HCT116 (cell line): Measurements from ENCODE around the gene TBX3. TPM values are rescaled to one million over a fixed set of nuclear protein-coding genes. Genes with fewer than 3 reads are reported as not detected.

Experiments
- ATAC-seq: fragments of 200-7000 bp; cut with Tn5 transposase; 2 replicates; pipeline ENCODE4 v1.9.1; 2020; ENCODE audit warnings: mild to moderate bottlenecking, moderate library complexity
- BruUV-seq: library from RNA; stranded (reverse); fragments of 400-500 nt; replicated peaks from 2 replicates; lab custom pipeline; 2021; lab: Mats Ljungman, UMichigan
- CTCF ChIA-PET: fragments of 300-600 bp; sonication (Branson Sonifier 250); formaldehyde crosslinking; loops from one replicate; lab custom pipeline; 2021; ENCODE audit warnings: antibody characterized with exemption; lab: Charles Lee
- POLR2A ChIA-PET: fragments of 300-600, 350-600 bp; sonication (Branson Sonifier 250); formaldehyde crosslinking; loops from one replicate; lab custom pipeline; 2021; ENCODE audit warnings: antibody characterized with exemption; lab: Charles Lee
- RAD21 ChIA-PET, 2 experiments: fragments of 300-600 bp; sonication (Branson Sonifier 250); formaldehyde crosslinking; loops; one replicate each; lab custom pipeline; 2023; ENCODE audit warnings: low total read pairs in 2 of 2; ENCODE audit not compliant: uncharacterized antibody in 2 of 2, unreplicated experiment in 2 of 2, low non-redundant PET in 1 of 2; lab: Charles Lee
- DNase-seq: peaks from one replicate; pipeline ENCODE4 v3.0.0-alpha.2; 2010; ENCODE audit warnings: low read depth, low spot score
- H2AFZ ChIP-seq: fragments of 200-600 bp; shearing (Covaris generic), sonication (generic); 2 replicates; pipeline ENCODE4 v1.6.1; 2017; ENCODE audit warnings: low read depth, mixed run types, mixed read lengths, antibody characterized with exemption, low read length; ENCODE audit not compliant: poor library complexity, severe bottlenecking
- H3K27ac ChIP-seq: 2 replicates; pipeline ENCODE4 v1.5.1; 2012; ENCODE audit warnings: low read depth, low read length
- H3K27me3 ChIP-seq: fragments of 200-600 bp; sonication (generic); 2 replicates; pipeline ENCODE4 v1.6.1; 2016; ENCODE audit warnings: mixed run types, low read length, mixed read lengths; ENCODE audit not compliant: insufficient read depth
- H3K36me3 ChIP-seq, 2 experiments: fragments of 200-500 bp in 1 of 2; fragments of 200-600 bp in 1 of 2; sonication (Bioruptor generic) in 1 of 2; sonication (generic) in 1 of 2; 2 replicates each; pipeline versions ENCODE4 v1.5.1 to v1.6.1; 2014 to 2016; ENCODE audit warnings: low read length in 2 of 2, inconsistent platforms in 1 of 2, mixed read lengths in 1 of 2, mixed run types in 1 of 2; ENCODE audit not compliant: insufficient read depth in 2 of 2, control insufficient read depth in 1 of 2
- H3K4me1 ChIP-seq, 2 experiments: fragments of 200-600 bp in 1 of 2; sonication (generic) in 1 of 2; 2 replicates each; pipeline versions ENCODE4 v1.5.1 to v1.6.1; 2012 to 2017; ENCODE audit warnings: low read length in 2 of 2, inconsistent platforms in 1 of 2, mild to moderate bottlenecking in 1 of 2, mixed read lengths in 1 of 2, mixed run types in 1 of 2, moderate library complexity in 1 of 2; ENCODE audit not compliant: insufficient read depth in 2 of 2, control insufficient read depth in 1 of 2
- H3K4me2 ChIP-seq: fragments of 200-600 bp; sonication (generic); 2 replicates; pipeline ENCODE4 v1.6.1; 2017; ENCODE audit warnings: mixed run types, low read length, mixed read lengths
- H3K4me3 ChIP-seq, 2 experiments: fragments of 200-600 bp in 1 of 2; sonication (generic) in 1 of 2; replicated peaks in 1 of 2; 2 replicates each; pipeline ENCODE4 v1.5.1; 2011 to 2016; ENCODE audit warnings: low read length in 2 of 2, control low read depth in 1 of 2, low read depth in 1 of 2, mild to moderate bottlenecking in 1 of 2, mixed read lengths in 1 of 2, mixed run types in 1 of 2
- H3K79me2 ChIP-seq: fragments of 200-600 bp; sonication (generic); 2 replicates; pipeline ENCODE4 v1.6.1; 2017; ENCODE audit warnings: mild to moderate bottlenecking, mixed run types, low read length, moderate library complexity, mixed read lengths; ENCODE audit not compliant: insufficient read depth
- H3K9ac ChIP-seq: fragments of 200-600 bp; sonication (generic); 2 replicates; pipeline ENCODE4 v1.6.1; 2016; ENCODE audit warnings: low read length, mixed read lengths
- H3K9me2 ChIP-seq: fragments of 200-600 bp; sonication (generic), shearing (Covaris generic); 2 replicates; pipeline ENCODE4 v1.6.1; 2017; ENCODE audit warnings: mixed run types, mild to moderate bottlenecking, moderate library complexity; ENCODE audit not compliant: insufficient read depth
- H3K9me3 ChIP-seq, 2 experiments: fragments of 200-500 bp in 1 of 2; fragments of 200-600 bp in 1 of 2; sonication (Bioruptor generic) in 1 of 2; sonication (generic) in 1 of 2; 2 replicates each; pipeline ENCODE4 v1.6.1; 2014 to 2017; ENCODE audit warnings: low read length in 2 of 2, mixed read lengths in 2 of 2, inconsistent platforms in 1 of 2, low read depth in 1 of 2, mild to moderate bottlenecking in 1 of 2, mixed run types in 1 of 2, moderate library complexity in 1 of 2; ENCODE audit not compliant: control insufficient read depth in 1 of 2, insufficient read depth in 1 of 2
- H4K20me1 ChIP-seq: fragments of 200-600 bp; sonication (generic), shearing (Covaris generic); 2 replicates; pipeline ENCODE4 v1.6.1; 2017; ENCODE audit warnings: mixed run types, mild to moderate bottlenecking, moderate library complexity; ENCODE audit not compliant: insufficient read depth
- CBX3 ChIP-seq: IDR thresholded peaks from 2 replicates; pipeline ENCODE4 v1.6.1; 2012; ENCODE audit warnings: low read depth
- CEBPB ChIP-seq: IDR thresholded peaks from 2 replicates; pipeline ENCODE4 v1.6.1; 2012; ENCODE audit warnings: low read depth
- ELF1 ChIP-seq: IDR thresholded peaks from 2 replicates; pipeline ENCODE4 v1.6.1; 2012; ENCODE audit warnings: low read depth, borderline replicate concordance
- JUND ChIP-seq: IDR thresholded peaks from 2 replicates; pipeline ENCODE4 v1.6.1; 2012
- POLR2A ChIP-seq: IDR thresholded peaks from 2 replicates; pipeline ENCODE4 v1.7.0; 2011; ENCODE audit warnings: borderline replicate concordance; ENCODE audit not compliant: insufficient read depth, insufficient read length; ENCODE audit errors: extremely low read depth
- RAD21 ChIP-seq: IDR thresholded peaks from 2 replicates; pipeline ENCODE4 v1.6.1; 2012; ENCODE audit warnings: low read depth, mild to moderate bottlenecking
- SIN3A ChIP-seq: IDR thresholded peaks from 2 replicates; pipeline ENCODE4 v1.6.1; 2012; ENCODE audit warnings: low read depth
- TCF7L2 ChIP-seq: IDR thresholded peaks from 2 replicates; pipeline ENCODE4 v1.7.0; 2011; ENCODE audit warnings: borderline replicate concordance, inconsistent platforms; ENCODE audit not compliant: insufficient read depth, insufficient read length; ENCODE audit errors: extremely low read depth
- ZFX ChIP-seq: fragments of 450-650 bp; IDR thresholded peaks from 2 replicates; pipeline ENCODE4 v1.6.1; 2017
- intact Hi-C: fragments of 100-400 bp; cut with micrococcal nuclease; formaldehyde crosslinking; loops from 2 replicates; pipeline ENCODE4 v1.10.0; 2022
- total RNA-seq: library from RNA; stranded (reverse); gene quantifications from one replicate; pipeline ENCODE4 v1.2.1, GENCODE V29; 2021; ENCODE audit not compliant: unreplicated experiment
- TF ChIP-seq, protein P1 (sequence below): IDR thresholded peaks from 2 replicates; pipeline ENCODE4 v1.6.1; 2012
- TF ChIP-seq, protein P2 (sequence below), 3 experiments: fragments of 200-600 bp in 1 of 3; sonication (generic) in 1 of 3; IDR thresholded peaks in 2 of 3; conservative IDR thresholded peaks in 1 of 3; 2 replicates each; pipeline ENCODE4 v1.5.1; 2012 to 2017; ENCODE audit warnings: low read depth in 2 of 3, low read length in 2 of 3, antibody characterized with exemption in 1 of 3, borderline replicate concordance in 1 of 3, control low read depth in 1 of 3, mild to moderate bottlenecking in 1 of 3, mixed read lengths in 1 of 3, mixed run types in 1 of 3, moderate library complexity in 1 of 3; ENCODE audit not compliant: insufficient read depth in 1 of 3
- TF ChIP-seq, protein P3 (sequence below): IDR thresholded peaks from 2 replicates; pipeline ENCODE4 v1.6.1; 2011; ENCODE audit warnings: mild to moderate bottlenecking, low read length, moderate library complexity; ENCODE audit not compliant: insufficient replicate concordance; ENCODE audit errors: extremely low read depth
- TF ChIP-seq, protein P4 (sequence below): IDR thresholded peaks from 2 replicates; pipeline ENCODE4 v1.6.1; 2012; ENCODE audit warnings: low read depth

The TBX3 gene
- total RNA-seq, 1 experiment from 2014 or later: 12.8 TPM

DNA sequence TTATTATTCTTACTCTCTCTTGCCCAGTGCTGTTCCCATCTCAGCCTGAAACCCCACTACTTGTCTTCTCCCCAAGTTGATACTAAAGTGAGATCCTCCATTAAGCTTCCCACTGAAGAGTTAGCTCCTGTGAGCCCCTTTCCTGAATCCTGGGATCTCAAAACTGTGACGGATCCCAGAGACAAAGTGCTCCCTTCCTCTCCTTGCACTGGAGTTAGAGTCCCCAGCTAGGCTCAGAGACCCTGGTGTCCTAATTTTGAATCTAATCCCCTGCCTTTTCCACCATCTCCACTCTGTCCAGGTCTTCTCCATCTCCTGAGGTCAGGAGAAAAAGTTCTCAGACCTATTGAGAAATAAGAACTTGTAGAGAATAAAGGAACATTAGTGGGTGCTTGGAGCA, 17.6 kb upstream of the TBX3 start:
- Histone ChIP-seq H3K27ac (no peak overlapping the region), H3K27me3 (peaks cover 25% of the 10 kb centered on the region), H3K9me3 (no peaks in the 10 kb centered on the region), H2AFZ (no peak overlapping the region), H3K4me2 (no peak overlapping the region), H4K20me1 (no peaks in the 10 kb centered on the region), H3K36me3 (no peaks in the 10 kb centered on the region), H3K9ac (no peak overlapping the region), H3K4me3 (no peak overlapping the region), H3K79me2 (no peaks in the 10 kb centered on the region), H3K9me2 (no peaks in the 10 kb centered on the region), H3K4me1 (0 out of 4 replicates have a peak, but pooled peaks cover 0 to 3% of the 10 kb centered on the region in 2 experiments)
- no peak for TF ChIP-seq CEBPB
- TF ChIP-seq JUND: no peak
- CTCF ChIA-PET: no interaction called here
- ATAC-seq (no peak), DNase-seq (no peak)
- POLR2A ChIA-PET: no interaction called here
- intact Hi-C loops: no loop called here
- RAD21 ChIA-PET: no interaction called here
- BruUV-seq: no TSS peak

DNA sequence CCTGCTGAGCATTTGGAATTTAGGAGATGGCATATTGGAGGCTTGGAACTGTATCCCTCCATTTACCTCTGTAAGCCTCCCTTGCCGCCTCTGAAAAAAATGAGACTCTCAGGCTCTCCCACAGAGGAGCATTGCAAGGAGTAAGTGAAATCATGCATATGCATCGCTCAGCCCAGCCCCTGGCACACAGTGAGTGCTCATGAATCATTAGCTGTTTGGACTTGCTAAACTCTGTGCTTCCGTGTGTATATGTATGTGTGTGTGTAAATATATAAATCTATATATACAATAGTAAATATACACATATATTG, 17.1 kb upstream of the TBX3 start:
- Histone ChIP-seq H3K9me3 (no peaks in the 10 kb centered on the region), H3K9me2 (no peaks in the 10 kb centered on the region), H2AFZ (no peak overlapping the region), H4K20me1 (no peaks in the 10 kb centered on the region), H3K4me1 (0 out of 4 replicates have a peak, but pooled peaks cover 0 to 3% of the 10 kb centered on the region in 2 experiments), H3K4me2 (no peak overlapping the region), H3K36me3 (no peaks in the 10 kb centered on the region), H3K4me3 (no peak overlapping the region), H3K79me2 (no peaks in the 10 kb centered on the region), H3K27me3 (peaks cover 25% of the 10 kb centered on the region)
- intact Hi-C loops: no loop called here
- RAD21 ChIA-PET: no interaction called here
- no peak for DNase-seq
- POLR2A ChIA-PET: no interaction called here
- no peak for TF ChIP-seq CEBPB
- TF ChIP-seq SIN3A: no peak
- TF ChIP-seq, protein P1, sequence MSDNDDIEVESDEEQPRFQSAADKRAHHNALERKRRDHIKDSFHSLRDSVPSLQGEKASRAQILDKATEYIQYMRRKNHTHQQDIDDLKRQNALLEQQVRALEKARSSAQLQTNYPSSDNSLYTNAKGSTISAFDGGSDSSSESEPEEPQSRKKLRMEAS: no peak
- no peak for TF ChIP-seq ELF1
- TF ChIP-seq CBX3: no peak
- TF ChIP-seq TCF7L2: no peak
- no peak for TF ChIP-seq JUND
- TF ChIP-seq POLR2A: no peak
- TF ChIP-seq, protein P2, sequence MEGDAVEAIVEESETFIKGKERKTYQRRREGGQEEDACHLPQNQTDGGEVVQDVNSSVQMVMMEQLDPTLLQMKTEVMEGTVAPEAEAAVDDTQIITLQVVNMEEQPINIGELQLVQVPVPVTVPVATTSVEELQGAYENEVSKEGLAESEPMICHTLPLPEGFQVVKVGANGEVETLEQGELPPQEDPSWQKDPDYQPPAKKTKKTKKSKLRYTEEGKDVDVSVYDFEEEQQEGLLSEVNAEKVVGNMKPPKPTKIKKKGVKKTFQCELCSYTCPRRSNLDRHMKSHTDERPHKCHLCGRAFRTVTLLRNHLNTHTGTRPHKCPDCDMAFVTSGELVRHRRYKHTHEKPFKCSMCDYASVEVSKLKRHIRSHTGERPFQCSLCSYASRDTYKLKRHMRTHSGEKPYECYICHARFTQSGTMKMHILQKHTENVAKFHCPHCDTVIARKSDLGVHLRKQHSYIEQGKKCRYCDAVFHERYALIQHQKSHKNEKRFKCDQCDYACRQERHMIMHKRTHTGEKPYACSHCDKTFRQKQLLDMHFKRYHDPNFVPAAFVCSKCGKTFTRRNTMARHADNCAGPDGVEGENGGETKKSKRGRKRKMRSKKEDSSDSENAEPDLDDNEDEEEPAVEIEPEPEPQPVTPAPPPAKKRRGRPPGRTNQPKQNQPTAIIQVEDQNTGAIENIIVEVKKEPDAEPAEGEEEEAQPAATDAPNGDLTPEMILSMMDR (IDR thresholded peaks at IDR 0.05 in 2 of 3, conservative IDR thresholded peaks at IDR 0.05 in 1 of 3; ENCODE audit: borderline replicate concordance in 1 of 3, insufficient read depth in 1 of 3, low read depth in 2 of 3, low read length in 2 of 3): no peak
- TF ChIP-seq, protein P3, sequence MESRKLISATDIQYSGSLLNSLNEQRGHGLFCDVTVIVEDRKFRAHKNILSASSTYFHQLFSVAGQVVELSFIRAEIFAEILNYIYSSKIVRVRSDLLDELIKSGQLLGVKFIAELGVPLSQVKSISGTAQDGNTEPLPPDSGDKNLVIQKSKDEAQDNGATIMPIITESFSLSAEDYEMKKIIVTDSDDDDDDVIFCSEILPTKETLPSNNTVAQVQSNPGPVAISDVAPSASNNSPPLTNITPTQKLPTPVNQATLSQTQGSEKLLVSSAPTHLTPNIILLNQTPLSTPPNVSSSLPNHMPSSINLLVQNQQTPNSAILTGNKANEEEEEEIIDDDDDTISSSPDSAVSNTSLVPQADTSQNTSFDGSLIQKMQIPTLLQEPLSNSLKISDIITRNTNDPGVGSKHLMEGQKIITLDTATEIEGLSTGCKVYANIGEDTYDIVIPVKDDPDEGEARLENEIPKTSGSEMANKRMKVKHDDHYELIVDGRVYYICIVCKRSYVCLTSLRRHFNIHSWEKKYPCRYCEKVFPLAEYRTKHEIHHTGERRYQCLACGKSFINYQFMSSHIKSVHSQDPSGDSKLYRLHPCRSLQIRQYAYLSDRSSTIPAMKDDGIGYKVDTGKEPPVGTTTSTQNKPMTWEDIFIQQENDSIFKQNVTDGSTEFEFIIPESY: no peak
- no peak for TF ChIP-seq ZFX
- TF ChIP-seq RAD21: no peak
- TF ChIP-seq, protein P4, sequence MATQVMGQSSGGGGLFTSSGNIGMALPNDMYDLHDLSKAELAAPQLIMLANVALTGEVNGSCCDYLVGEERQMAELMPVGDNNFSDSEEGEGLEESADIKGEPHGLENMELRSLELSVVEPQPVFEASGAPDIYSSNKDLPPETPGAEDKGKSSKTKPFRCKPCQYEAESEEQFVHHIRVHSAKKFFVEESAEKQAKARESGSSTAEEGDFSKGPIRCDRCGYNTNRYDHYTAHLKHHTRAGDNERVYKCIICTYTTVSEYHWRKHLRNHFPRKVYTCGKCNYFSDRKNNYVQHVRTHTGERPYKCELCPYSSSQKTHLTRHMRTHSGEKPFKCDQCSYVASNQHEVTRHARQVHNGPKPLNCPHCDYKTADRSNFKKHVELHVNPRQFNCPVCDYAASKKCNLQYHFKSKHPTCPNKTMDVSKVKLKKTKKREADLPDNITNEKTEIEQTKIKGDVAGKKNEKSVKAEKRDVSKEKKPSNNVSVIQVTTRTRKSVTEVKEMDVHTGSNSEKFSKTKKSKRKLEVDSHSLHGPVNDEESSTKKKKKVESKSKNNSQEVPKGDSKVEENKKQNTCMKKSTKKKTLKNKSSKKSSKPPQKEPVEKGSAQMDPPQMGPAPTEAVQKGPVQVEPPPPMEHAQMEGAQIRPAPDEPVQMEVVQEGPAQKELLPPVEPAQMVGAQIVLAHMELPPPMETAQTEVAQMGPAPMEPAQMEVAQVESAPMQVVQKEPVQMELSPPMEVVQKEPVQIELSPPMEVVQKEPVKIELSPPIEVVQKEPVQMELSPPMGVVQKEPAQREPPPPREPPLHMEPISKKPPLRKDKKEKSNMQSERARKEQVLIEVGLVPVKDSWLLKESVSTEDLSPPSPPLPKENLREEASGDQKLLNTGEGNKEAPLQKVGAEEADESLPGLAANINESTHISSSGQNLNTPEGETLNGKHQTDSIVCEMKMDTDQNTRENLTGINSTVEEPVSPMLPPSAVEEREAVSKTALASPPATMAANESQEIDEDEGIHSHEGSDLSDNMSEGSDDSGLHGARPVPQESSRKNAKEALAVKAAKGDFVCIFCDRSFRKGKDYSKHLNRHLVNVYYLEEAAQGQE: no peak
- TF ChIP-seq, all 23 proteins: peak for 0
- CTCF ChIA-PET: no interaction called here
- no peak overlapping the region for H3K9ac ChIP-seq
- ATAC-seq: no peak
- no TSS peak for BruUV-seq
- H3K27ac ChIP-seq: no peak overlapping the region
